T-helper 2 cell treated with Interferon-gamma antibody and Interleukin-4, amounts not matched to agents 5 μg/mL and 100 μg/mL, for 36 hours (primary cell): ENCODE measurements around the gene HTR3A.

ENCODE experiments used
- DNase-seq: peaks from one replicate; pipeline ENCODE4 v3.0.0; 2021; ENCODE audit warnings: low spot score
- H3K27ac Mint-ChIP-seq: one replicate; pipeline ENCODE4 v1.8.0; 2021; ENCODE audit warnings: mild to moderate bottlenecking, mixed read lengths
- H3K27me3 Mint-ChIP-seq: one replicate; pipeline ENCODE4 v1.8.0; 2021; ENCODE audit warnings: low read depth, mixed read lengths
- H3K36me3 Mint-ChIP-seq: one replicate; pipeline ENCODE4 v1.8.0; 2021; ENCODE audit warnings: low read depth, mixed read lengths
- H3K4me1 Mint-ChIP-seq: one replicate; pipeline ENCODE4 v1.8.0; 2021; ENCODE audit warnings: low read depth, mixed read lengths
- H3K4me3 Mint-ChIP-seq: one replicate; pipeline ENCODE4 v1.8.0; 2022; ENCODE audit warnings: mild to moderate bottlenecking, moderate library complexity, mixed read lengths
- H3K9me3 Mint-ChIP-seq: one replicate; pipeline ENCODE4 v1.8.0; 2021; ENCODE audit warnings: mixed read lengths

Gene HTR3A

DNA sequence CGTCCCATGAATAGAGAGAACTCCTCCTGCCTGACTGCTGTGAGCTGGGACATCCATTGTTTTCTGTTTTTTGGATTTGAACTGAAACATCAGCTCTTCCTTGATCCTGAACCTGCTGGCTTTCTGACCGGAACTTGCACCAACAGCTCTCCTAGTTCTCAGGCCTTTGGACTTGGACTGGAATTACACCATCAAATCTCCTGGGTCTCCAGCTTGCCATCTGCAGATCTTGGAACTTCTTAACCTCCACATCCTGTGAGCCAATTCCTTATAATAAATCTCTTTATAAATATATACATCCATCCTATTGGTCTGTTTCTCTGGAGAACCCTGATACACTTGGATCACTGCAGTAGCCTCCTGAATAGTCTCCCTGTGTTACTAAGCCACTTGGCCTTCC, 42.1 kb downstream of the HTR3A start:
- Mint-ChIP-seq H3K4me3 (no peak overlapping the region), H3K4me1 (no peaks in the 10 kb centered on the region), H3K27me3 (peaks cover 2% of the 10 kb centered on the region), H3K27ac (no peak overlapping the region), H3K36me3 (no peaks in the 10 kb centered on the region), H3K9me3 (no peaks in the 10 kb centered on the region)
- no peak for DNase-seq

DNA sequence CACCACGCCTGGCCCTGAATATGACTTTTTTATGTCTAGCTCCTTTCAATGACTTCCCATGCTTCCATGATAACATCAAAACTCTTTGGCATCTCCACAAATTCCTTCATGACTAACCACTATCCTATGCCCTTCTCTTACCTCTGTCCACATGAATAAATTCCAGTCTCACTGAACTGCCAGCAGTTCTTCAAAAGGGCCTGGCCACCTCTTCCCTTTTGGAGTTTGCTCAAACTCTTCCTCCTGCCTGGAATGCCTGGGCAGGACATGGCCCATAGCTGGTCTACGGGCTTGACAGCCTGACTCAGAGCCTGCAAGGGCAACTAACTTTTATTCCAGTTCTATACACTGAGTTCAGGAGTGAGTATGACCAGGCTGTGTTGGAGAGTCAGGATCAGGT, 42.8 kb downstream of the HTR3A start:
- H3K4me3 Mint-ChIP-seq: no peak overlapping the region
- H3K27me3 Mint-ChIP-seq: peaks cover 2% of the 10 kb centered on the region
- H3K27ac Mint-ChIP-seq: no peak overlapping the region
- no peaks in the 10 kb centered on the region for H3K36me3 Mint-ChIP-seq
- no peaks in the 10 kb centered on the region for H3K4me1 Mint-ChIP-seq
- no peaks in the 10 kb centered on the region for H3K9me3 Mint-ChIP-seq
- no peak for DNase-seq

DNA sequence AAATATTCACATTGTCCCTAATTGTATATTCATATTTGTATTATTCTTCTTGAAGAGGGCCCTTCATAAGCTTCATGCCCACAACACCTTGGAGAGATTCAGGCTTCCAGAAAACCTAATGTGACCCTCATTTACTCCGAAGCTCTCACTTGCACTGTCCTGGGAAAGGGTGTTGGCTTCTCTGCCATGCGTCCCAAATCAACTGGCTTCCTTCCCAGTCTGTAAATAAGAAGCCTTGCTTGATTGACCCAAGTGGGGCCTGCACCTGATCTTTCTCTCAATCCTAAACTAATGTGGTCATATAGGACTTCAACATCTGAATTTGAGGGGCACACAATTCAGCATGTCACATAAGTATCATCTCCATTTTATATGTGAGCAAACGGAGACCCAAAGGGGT, 44.1 kb downstream of the HTR3A start:
- Mint-ChIP-seq H3K27ac (no peak overlapping the region), H3K4me1 (no peaks in the 10 kb centered on the region), H3K27me3 (peaks cover 2% of the 10 kb centered on the region), H3K9me3 (no peaks in the 10 kb centered on the region), H3K36me3 (no peaks in the 10 kb centered on the region), H3K4me3 (no peak overlapping the region)
- DNase-seq: no peak

DNA sequence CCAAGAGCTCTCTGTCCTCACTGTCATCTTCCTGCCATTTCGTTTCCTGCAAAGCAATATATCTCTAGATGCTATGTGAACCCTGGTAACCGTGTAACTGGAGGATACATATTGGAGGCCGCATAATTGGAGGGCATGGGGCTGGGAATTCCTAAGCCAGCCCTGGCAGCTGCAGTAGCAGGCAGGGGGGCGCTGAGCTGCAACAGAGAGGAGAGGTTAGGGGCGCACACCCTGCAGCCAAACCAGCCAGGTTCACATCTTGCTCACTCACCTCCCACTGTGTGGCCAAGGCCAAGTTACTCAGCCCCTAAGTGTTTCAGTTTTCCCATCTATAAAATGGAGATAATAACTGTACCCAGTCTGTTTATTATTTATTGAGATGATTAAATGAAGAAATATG, 44.7 kb downstream of the HTR3A start:
- DNase-seq: no peak
- Mint-ChIP-seq H3K4me1 (no peaks in the 10 kb centered on the region), H3K27me3 (peaks cover under 1% of the 10 kb centered on the region), H3K4me3 (no peak overlapping the region), H3K36me3 (no peaks in the 10 kb centered on the region), H3K9me3 (no peaks in the 10 kb centered on the region), H3K27ac (no peak overlapping the region)

DNA sequence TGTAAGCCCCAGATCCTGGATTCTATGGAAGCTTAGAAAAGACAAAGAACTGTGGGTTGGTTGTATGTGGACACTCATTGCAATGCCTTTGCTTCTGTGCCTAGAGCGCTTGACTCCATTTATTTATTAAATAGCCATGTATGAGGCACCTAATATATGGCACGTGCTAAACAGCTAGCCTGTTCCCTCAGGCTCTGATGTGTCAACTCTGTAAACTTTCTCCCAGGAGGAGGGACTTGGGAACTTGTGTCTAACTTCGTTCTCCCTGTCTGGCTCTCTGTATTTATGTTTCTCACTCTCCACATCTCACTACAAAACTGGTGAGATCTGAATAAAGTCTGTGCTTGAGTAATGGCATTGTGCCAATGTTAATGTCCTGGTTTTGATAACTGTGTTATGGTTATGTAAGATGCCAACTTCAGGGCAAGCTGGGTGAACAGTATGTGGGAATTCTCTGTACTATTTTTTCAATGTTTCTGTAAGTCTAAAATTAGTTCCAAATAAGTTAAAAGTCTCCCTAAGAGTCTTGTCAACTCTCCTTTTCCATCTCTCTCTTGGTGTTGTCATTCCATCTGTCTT, 50.5 kb downstream of the HTR3A start:
- Mint-ChIP-seq H3K36me3 (no peaks in the 10 kb centered on the region), H3K9me3 (no peaks in the 10 kb centered on the region), H3K4me1 (peaks cover 7% of the 10 kb centered on the region), H3K27me3 (peaks cover 15% of the 10 kb centered on the region), H3K4me3 (no peak overlapping the region), H3K27ac (no peak overlapping the region)
- no peak for DNase-seq

DNA sequence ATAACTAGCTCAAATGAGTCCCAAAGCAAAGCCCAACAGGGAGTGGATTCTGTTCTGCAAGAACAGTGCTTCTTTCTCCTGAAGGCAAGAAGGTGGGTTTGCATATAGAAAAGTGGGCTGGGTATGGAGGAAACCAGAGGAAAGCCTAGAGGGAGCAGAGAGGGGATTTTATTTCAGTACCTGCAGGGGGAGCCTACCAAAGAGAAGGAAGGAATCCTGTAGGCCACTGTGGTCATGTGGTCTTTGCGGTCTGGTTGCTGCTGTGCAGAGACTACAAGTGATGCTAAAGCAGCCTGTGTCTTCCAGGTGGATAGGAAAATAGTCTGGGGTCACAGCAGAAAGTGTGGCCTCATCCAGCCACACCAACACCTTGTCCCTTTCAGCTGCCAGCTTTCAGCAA, 51.4 kb downstream of the HTR3A start:
- H3K4me1 Mint-ChIP-seq: peaks cover 7% of the 10 kb centered on the region
- H3K4me3 Mint-ChIP-seq: no peak overlapping the region
- no peaks in the 10 kb centered on the region for H3K9me3 Mint-ChIP-seq
- H3K36me3 Mint-ChIP-seq: no peaks in the 10 kb centered on the region
- no peak overlapping the region for H3K27ac Mint-ChIP-seq
- peaks cover 15% of the 10 kb centered on the region for H3K27me3 Mint-ChIP-seq
- DNase-seq: peak; percentile 7

DNA sequence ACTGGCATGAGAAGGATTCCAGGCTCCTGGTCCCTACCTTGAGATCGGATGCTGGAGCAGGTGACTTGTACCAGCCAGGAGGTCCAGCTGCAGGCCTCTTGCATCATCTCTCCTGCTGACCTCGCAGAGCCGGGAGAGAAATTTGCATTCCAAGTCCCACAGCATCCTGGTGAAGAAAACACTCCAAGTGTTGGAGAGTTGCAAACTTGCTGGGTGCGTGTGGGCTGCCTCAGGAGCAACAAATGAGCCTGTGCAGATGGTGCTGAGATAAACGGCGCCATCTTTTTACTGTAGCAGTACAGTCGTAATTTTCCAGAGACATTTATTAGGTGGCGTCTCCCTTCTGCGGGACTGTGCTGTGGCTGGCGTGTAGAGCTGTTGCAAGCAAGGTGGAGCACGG, 52.5 kb downstream of the HTR3A start:
- H3K27me3 Mint-ChIP-seq: peaks cover 19% of the 10 kb centered on the region
- H3K9me3 Mint-ChIP-seq: no peaks in the 10 kb centered on the region
- DNase-seq: no peak
- H3K36me3 Mint-ChIP-seq: no peaks in the 10 kb centered on the region
- no peak overlapping the region for H3K27ac Mint-ChIP-seq
- no peak overlapping the region for H3K4me3 Mint-ChIP-seq
- peaks cover 7% of the 10 kb centered on the region for H3K4me1 Mint-ChIP-seq

DNA sequence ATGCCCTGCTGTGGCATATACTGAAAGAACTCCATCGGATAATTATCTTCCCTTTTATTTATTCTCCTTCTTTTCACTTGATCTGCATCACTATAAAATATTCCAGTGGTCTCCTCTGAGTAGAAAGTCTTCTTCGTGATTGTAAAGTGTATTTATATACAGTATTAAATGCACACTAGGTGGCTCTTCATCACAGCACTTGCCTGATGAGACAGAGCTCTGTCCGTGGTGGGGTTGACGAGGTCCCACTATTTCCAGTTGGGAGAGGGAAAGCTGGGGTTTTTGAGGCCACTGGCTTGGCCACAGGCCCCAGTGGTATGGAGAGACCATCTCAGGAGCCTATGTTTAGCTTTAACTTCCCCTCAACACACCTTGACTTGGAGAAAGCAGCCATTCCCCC, 53.0 kb downstream of the HTR3A start:
- H3K4me1 Mint-ChIP-seq: peaks cover 7% of the 10 kb centered on the region
- no peak for DNase-seq
- no peak overlapping the region for H3K4me3 Mint-ChIP-seq
- H3K36me3 Mint-ChIP-seq: no peaks in the 10 kb centered on the region
- peaks cover 19% of the 10 kb centered on the region for H3K27me3 Mint-ChIP-seq
- H3K27ac Mint-ChIP-seq: no peak overlapping the region
- no peaks in the 10 kb centered on the region for H3K9me3 Mint-ChIP-seq

DNA sequence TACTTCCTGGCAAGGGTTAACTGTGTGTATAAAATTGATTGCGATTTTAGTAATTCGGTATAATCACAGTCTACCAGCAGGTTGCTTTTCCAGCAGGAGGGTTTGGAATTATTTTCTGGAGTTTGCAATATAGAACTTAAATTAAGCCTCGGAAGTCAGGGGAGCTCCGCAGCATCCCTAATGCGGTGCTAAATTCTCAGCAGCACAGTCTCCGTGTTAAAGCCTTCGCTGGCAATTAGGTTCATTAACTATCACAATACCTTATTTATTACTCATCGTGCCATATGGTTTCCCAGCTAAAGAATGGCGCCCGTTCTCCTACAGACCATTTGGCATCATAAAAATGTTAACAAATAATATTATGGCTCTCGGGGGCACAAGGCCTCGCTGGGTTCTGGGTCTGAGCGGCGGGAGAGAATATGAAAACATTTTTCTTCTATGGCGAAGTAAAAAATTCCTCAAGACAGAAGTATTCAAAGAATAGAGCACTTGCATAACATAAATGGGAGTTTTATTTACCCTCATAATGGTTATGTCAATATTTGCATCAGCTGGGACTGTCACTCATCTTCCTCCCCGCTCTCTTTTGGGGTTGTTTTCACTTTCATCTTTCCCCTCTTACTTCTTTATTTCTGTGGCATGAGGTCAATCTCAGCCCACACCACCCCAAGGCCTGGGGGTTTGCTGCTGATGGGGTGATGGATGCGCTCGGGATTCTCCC, 56.5 kb downstream of the HTR3A start:
- no peak overlapping the region for H3K27ac Mint-ChIP-seq
- no peaks in the 10 kb centered on the region for H3K36me3 Mint-ChIP-seq
- H3K27me3 Mint-ChIP-seq: peaks cover 26% of the 10 kb centered on the region
- DNase-seq: no peak
- H3K4me3 Mint-ChIP-seq: no peak overlapping the region
- peaks cover 5% of the 10 kb centered on the region for H3K4me1 Mint-ChIP-seq
- no peaks in the 10 kb centered on the region for H3K9me3 Mint-ChIP-seq

DNA sequence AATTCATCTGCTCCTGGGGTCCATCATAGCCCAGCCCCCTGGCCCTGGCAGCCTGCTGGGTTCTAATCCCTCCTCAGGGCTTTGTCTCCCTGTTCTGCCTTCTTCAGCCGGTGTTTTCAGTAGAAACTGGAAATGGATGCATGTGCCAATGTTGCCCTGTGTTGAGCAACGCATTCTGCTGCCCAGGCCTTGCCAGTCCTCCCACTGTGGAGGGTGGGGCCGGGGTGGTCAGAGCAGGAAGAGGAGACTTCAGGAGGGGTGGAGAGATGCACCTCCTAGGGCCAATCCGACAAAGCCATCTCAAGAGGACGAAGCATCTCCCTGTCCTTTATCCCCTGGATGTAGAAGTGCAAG, 57.0 kb downstream of the HTR3A start:
- DNase-seq: no peak
- peaks cover 28% of the 10 kb centered on the region for H3K27me3 Mint-ChIP-seq

DNA sequence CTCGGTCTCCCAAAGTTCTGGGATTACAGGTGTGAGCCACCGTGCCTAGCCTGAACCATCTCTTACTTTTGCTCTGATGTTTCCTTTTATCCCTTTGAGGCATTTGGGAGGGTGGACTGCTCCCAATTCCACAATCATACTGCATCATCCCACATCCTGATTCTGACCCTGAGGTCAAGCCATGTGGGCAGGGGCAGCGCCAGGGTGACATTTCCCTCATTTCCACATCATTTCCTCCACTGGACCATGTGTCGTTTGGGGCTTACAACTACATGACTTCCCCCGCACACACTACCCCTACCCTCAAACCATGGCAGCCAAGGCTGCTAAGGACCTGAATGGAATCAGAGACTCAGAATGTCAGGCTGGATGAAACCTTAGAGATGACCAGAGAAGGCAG, 58.2 kb downstream of the HTR3A start:
- Mint-ChIP-seq H3K27ac (no peak overlapping the region), H3K9me3 (no peaks in the 10 kb centered on the region), H3K27me3 (peaks cover 37% of the 10 kb centered on the region), H3K4me3 (no peak overlapping the region), H3K4me1 (peaks cover 5% of the 10 kb centered on the region), H3K36me3 (no peaks in the 10 kb centered on the region)
- DNase-seq: no peak

More for the DNA sequence above, 57.0 kb downstream of the HTR3A start:
- no peak overlapping the region for H3K27ac Mint-ChIP-seq
- no peaks in the 10 kb centered on the region for H3K36me3 Mint-ChIP-seq
- H3K4me1 Mint-ChIP-seq: peaks cover 4% of the 10 kb centered on the region
- no peak overlapping the region for H3K4me3 Mint-ChIP-seq
- no peaks in the 10 kb centered on the region for H3K9me3 Mint-ChIP-seq

DNA sequence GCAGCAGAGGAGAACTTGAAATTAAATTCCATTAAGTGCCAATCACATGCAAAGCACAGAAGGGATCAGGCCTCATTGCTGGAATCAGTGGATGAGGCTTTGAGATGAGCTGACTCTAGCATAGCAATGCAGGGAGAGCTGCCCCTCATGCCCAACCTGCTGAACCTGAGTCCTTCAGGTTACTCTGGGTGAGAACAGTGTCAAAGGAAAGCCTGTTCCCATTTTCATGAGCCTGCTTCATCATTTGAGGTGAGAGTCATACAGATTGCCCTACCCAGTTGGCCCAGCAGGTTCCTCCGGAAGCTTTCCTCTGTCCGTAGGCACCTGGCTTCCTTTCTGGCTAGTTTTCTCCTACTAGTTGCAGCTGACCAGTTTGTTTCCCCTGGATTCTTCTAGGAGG, 58.7 kb downstream of the HTR3A start:
- Mint-ChIP-seq H3K36me3 (no peaks in the 10 kb centered on the region), H3K9me3 (no peaks in the 10 kb centered on the region), H3K27ac (no peak overlapping the region), H3K4me1 (peaks cover 5% of the 10 kb centered on the region), H3K4me3 (no peak overlapping the region), H3K27me3 (peaks cover 42% of the 10 kb centered on the region)
- DNase-seq: no peak

DNA sequence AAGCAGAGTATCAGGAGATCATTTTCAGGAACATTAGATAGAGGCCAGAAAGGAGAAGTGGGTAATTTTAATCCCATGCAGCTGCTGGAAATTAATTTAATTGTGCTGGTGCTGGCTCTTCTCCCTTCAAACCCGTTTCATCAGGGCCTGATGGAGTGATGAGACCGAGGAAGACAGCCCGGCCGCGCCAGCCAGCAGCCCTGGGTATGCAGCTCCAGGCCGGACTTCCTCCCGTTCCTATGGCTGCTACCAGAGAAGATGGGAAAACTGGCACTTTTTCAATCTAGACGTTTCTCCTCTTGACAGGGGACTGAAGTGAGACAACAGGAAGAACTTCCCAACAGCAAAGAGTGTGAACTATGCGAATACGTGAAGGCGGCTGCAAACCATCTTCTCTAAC, 60.0 kb downstream of the HTR3A start:
- H3K4me1 Mint-ChIP-seq: peaks cover 5% of the 10 kb centered on the region
- no peak overlapping the region for H3K27ac Mint-ChIP-seq
- no peaks in the 10 kb centered on the region for H3K36me3 Mint-ChIP-seq
- DNase-seq: no peak
- no peak overlapping the region for H3K4me3 Mint-ChIP-seq
- no peaks in the 10 kb centered on the region for H3K9me3 Mint-ChIP-seq
- H3K27me3 Mint-ChIP-seq: peaks cover 47% of the 10 kb centered on the region

DNA sequence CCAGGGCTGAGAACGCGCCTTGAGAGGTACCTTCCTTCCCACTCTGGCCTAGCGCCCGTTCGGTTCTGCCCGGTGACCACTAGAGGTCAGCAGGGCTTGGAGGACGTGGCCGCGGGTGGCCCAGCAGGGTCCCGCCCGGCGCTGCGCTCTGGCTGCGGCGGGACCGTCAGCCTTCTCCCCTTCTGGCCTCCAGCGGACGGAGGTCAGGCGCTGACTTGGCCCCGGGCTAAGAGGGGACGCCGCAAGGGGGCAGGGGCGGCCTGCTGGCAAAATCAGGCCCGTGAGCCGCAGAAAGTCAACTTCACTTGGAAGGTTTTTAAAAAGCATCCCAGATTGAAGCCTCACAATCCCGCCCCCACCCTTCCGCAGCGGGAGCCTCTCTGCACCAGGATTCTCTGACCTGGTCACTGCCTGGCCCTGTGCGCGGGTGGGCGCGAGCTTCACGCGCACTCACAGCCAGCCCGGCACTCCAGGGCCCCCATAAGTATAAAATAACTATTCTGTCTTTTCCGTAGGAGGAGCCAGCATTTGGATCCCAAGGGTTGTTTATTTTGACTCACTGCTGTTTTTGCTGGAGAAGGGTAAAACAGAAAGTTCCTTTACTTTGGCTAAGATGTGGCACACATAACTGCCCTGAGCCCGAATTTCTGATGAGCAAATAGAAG, 61.4 kb downstream of the HTR3A start:
- DNase-seq: peak; percentile 42
- peaks cover 5% of the 10 kb centered on the region for H3K4me1 Mint-ChIP-seq
- no peak overlapping the region for H3K4me3 Mint-ChIP-seq

More for the DNA sequence above, 61.4 kb downstream of the HTR3A start:
- peaks cover 44% of the 10 kb centered on the region for H3K27me3 Mint-ChIP-seq
- H3K27ac Mint-ChIP-seq: no peak overlapping the region
- H3K36me3 Mint-ChIP-seq: no peaks in the 10 kb centered on the region
- no peaks in the 10 kb centered on the region for H3K9me3 Mint-ChIP-seq
